NCI-H82 treated with DMSO at 0.1 percent for 48 hours (cell line): ENCODE data around the gene FGR.

Experiments
- DNase-seq: peaks from one replicate; lab custom pipeline; 2025; ENCODE audit not compliant: unreplicated experiment; lab: John Stamatoyannopoulos, UW

Gene FGR

DNA sequence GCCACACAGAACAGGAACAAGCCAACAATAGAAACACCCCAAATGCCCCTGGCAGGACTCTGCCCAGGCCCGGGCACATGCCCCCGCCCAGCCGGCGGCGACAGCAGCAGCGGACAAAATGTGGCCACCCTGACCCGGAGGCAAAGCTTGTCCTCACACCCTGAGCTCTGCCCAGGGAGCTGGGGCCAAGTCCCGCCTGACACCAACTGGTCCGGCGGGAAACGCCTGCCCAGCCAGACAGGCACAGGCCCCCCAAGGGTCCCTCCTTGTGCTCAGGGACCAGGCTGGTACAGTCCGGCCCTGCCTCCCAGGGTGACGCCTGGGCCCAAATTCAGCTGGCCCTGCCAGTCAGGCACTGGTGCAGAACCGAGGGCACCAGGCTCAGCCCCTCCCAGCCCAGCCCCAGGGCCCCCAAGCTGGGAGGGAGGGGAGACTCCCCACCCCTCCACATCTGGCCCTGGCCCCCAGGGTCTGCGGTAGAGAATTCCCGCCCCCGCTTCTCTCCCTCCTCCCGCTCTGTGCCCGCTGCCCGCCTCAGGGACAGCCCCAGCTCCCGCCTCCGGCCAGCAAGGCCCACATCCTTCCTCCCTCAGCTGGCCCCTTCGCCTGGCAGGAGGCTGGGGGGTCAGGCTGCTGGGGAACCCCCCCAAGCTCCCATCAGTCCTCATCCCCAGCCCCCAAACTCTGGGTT is 33.1 kb downstream of the FGR start:
- DNase-seq: no peak

DNA sequence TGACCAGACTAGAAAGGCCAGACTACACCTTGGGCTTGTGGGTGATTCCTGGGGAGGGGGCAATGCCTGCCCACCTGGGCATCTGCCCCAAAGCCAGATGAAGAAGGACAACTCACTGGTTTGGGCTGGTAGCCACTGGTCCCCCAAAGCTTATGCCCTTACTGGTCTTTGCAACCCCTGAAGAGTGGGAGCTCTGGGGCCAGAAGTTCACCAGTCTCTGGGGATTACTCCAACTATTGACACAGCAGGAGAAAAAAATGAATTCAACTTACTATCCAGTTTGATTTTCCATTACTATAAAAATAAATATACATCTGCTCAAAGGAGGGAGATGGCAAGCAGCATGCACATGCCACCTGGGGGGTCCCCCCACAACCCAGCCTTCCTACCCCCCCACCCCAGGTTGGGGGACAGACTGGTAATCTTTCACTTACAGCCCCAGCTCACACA is 33.6 kb downstream of the FGR start:
- DNase-seq: no peak

- DNase-seq: peak; percentile 90
Observed at GRCh38 chr1:27600498-27601175, 34.3 kb downstream of the FGR start.

- DNase-seq: no peak
Observed at GRCh38 chr1:27599605-27600497, 35.1 kb downstream of the FGR start.

DNA sequence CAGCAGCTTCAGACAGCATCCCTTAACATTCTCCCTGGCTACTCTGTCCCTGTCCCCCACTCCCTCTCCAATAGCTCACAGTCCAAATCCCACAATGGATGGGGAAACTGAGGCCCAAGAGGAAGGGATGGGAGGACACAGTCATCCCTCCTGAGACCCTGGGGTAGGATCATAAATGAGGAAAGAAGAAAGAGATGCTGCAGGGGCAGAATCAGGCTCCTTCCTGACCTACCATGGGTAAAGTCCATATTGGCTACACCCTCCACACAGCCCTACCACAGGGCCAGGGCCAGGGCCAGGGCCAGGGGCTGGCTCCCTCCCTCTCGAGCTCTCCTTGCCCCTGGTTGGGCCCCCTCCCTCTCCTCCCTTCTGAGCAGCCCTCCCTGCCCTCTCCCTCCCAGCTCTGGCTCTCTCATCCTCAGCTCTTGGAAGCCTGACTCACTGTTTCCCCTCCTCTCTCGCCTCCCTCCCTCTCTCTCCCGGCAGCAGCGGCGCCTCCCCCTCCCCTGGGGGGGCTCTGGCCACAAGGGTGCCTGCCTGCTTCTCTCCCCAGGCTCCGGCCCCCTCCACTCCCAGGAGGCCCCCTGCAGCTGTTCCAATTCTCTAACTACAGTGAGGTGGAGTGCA is 36.0 kb downstream of the FGR start:
- DNase-seq: no peak

DNA sequence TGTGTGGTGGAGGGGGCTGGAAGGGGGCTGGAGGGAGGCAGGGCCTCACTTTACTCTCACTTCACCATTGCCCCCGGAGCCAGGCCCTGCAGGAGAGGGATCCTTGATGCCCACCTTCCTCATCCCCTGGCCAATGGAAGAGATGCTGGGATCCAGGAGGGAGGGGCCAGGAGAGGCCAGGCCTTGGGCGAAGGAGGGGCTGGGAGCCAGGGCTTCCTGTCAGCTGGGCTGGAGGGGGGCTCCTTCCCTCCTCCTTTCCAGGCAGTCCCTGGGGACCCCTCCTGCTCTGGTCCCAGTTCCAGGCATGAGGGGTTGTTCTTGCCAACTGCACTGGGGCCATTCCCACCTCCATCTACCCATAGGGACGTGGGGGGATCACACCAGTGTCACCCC is 36.7 kb downstream of the FGR start:
- DNase-seq: peak; percentile 50

DNA sequence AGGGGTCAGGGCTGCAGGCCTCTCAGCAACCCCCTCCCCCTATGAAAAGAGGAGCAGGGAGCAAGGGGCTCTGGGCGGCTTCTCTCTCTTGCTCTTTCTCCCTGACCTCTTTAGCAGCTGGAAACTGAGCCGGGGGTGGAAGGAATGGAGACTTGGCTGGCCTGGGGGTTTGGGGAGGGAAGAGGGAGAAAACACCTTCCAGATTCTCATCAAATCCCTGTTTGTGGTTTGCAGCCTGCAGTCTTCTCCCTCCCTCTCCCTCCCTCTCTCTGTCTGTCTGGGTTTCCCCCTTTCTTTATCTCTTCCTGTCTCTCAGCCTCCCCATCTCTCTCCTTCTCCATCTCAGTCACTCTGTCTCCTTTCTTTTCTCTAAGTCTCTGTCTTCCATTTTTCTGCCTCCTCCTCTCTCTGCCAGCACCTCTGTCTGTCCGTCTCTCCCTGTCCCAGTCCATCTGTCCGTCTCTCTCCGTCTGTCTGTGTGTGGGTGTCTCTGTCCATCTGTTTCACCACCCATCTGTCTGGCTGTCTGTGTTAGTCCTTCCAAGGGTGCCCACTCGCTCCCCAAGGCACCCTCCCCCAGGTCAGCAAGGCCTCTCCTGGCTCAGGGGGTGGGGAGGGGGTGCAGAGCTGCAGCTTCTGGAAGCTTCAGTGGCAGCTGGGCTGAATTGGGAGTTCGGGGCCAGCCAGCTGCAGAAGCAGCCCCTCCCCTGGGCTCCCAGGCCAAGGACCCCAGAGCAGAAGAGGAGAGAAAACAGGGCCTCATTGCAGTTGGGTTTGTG is 37.3 kb downstream of the FGR start:
- DNase-seq: peak; percentile 41

DNA sequence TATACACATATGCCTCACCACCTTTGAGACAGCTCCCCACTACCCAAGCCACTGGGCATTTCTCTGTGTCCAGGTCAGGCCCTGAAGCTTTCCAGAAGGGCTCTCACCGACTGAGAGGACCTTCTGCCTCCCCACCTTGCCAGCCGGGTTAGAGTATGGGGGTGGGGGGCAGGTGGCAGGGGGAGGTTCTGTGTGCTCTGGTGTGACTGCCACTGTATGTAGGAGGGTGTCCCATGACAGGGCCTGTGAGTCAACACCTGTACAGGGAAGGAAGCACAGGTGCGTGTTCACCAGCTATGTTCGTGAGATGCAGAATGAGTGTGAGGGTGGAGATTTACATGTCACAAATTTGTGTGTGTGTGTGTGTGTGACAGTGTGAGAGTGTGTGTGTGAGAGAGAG is 38.0 kb downstream of the FGR start:
- no peak for DNase-seq

DNA sequence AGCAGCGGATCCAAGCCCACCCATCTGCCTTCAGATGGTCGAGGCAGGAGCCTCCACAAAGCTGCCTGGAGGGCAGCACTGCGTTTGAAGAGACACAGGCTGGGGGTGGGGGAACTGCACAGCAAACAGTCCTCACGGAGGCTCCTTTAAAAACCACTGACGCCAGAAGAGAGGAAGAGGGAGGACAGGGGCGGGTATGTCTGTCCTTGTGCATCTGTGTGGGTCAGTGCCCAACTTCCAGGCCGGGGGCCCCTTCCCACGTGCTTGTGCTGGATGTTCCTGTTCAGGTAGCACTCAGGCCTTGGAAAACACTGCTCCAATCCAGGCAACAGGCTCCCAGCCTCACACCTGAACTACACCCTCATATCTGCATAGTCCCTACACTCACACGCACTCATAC is 38.7 kb downstream of the FGR start:
- no peak for DNase-seq

DNA sequence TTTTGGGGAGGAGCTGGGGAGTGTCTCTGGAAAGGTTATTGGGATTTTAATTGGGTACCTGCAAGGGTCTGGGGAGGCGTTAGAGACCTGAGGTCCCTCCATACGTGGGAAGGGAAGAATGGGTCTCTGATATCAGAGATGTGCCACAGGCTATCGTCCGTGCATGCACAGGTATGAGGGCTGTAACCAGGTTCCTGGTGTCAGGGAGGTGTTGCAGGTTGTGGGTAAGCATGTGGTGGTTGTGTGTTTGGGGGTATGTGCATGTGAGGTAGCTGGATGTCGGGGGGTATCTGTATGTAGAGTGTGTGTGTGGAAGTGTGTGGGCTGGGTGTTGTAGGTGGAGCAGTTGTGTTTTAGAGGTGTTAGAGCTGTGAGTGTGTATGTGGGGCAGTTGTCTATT is 39.4 kb downstream of the FGR start:
- DNase-seq: no peak

DNA sequence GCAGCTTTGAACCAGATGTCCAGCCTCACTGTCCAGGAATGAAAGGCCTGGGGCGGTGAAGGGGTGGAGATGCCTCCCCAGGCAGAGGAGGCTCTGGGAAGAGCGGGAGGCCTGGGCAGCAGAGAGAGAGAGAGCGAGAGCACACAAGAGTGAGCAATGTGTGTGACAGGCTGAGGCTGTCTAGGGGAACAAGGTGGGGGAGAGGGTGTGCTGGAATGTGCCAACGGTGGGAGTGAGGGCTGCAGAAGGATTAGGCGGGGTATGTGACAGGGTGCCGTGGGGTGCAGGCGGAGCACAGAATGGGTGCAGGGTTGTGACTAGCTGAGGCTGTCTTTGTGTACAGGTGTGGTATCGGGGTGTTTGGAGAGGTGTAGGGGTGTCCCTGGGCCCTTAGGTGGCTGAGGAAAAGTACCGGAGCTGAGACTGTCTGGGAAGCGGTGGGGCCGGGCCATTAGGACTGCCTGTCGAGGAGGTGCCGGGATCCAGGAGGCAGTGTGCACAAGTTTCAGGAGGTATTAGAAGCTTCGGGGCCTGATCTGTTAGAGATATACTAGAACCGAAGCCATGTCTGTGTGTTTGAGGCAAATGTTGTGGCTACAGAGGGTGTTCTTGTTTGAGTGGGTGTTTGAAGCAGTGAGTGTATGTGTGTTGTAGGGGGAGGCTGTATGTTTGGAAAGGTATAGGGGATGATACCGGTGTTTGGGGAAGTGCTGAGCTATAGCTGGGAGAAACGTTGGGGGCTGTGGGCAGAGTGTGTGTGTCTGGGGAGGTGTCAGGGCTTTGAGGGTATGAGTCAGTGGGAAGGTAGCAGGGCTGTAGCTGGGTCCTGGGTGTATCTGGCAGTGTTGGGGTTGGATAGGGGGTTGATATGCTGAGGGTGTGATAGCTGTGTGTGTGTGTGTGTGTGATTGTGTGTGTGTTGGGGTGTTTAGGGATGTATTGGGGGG is 40.1 kb downstream of the FGR start:
- no peak for DNase-seq

DNA sequence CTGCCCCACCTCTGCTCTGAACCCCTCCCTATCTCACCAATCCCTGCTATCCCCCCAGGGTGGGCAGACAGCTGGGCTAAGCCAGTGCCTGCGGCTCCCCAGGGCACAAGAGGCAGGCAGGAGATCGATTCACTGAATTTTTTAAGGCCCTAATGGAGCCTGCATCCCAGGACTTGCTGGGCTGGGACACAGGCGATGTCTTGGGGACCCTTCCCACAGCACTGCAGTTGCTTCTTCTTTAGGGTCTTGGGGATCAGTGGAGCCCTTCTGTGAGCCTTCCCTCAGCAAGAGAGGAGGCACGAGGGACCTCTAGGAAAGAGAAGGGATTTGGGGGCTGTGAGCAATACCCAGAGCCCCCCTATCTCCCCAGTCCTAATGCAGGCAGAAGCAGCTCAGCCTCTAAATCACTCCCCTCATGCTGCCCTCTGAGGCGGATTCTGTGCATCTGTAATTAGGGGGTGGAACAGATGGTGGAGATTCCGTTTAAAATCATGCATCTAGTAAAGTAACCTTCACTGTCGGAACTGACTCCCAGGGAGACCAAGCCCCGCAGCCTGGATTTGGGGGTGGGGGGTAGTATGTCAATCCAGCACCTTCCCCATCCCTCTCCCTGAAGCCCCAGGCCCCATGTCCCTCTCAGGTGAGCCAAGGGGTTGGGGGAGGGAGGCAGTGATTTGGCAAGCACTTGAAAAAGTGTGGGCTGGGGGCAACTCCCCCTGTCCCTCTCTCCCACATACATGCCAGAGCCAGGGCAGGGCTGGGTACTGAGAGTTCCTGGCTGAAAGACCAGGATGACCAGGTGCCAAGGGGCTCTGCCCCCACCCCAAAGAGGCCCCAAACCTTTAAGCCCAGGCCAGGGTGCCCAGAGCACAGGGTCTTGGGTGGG is 41.1 kb downstream of the FGR start:
- DNase-seq: peak; percentile 81

DNA sequence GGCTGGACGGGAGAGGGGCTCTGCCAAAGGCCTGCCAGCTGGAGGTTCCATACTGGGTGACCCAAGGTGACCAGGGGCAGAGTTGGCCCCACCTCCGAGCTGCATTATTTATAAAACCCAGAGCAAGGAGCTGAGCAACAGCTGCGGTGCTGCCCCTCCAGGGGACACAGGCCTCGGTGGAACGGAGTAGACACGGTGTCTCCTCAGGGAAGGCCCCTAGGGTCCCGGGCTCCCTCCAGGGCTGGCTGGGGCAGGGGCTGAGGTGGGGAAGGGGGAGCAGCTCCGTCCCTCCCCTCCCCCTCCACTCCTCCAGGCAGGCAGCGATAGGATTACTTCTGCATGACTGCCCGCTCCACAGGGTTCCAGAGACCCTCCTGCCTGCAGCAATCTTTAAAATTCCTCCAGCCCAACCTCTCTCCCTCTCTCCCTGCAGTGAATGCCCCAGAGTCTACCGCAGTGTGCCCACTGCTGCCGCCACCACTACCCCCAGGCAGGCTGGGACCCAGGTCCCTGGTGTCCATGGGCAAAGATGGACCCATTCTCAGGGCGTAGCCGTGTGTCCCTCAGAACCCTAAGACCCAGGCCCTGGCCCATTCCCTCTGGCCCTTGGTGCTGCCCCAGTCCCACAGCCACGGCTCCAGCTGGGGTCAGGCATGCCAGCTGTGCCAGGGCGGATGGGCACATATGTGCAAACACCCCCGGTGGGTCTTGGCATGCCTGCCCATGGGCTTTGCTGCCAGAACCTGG is 41.9 kb downstream of the FGR start:
- DNase-seq: peak; percentile 75

DNA sequence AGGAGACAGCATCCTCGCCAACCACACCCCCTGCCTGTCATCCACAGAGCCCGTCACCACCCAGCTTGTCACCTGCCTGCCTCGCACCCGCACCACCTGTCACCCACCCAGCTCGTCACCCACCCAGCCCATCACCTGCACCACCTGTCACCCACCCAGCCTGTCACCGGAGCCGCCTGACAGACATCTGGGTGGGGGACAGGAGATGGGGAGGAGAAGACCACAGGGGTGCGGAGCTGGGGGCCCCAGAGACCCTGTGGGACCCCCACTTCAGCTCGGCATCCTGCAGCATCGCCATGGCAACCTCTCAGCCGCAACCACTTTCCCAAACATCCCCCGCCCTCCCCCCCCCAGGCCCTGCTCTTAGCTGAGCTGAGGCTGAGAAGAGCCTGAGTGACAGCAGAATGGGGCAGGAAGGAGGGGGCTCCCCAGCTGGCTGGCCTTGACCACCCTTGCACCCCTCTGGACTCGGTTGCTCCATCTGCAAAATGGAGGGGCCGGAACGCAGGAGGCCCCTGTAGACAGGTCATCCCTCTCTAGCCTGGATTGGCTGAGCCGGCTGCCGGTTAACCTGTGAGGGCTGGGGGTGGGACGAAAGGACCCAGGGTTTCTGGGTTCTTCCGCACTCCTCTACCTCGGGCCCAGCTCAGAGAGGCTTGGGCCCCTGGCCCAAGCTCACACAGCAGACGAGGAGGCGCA is 42.6 kb downstream of the FGR start:
- no peak for DNase-seq

DNA sequence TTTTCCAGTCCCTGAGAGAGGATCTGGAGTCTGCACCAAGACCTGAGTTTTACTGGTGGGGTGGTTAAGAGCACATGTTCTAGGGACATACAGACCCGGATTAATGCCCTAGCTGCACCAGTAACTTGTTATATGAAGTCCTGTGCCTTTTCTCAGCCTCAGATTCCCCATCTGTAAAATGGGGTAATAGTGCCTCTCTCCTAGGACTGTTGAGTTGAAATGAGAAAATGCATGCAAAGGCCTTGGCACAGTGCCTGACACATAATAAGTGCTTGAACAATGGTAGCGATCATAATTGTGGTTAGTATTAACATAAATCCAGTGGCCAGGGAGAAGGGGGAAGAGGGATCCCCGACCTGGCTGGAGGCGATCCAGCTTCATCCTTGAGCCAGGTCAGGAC is 43.4 kb downstream of the FGR start:
- DNase-seq: no peak

GRCh38 chr1:27590917-27591508 is 44.0 kb downstream of the FGR start:
- no peak for DNase-seq
